ENCODE results near the gene ACO2.
"Not testable (repeated sequence)": the region's sequence is repeated elsewhere in the genome, so short reads cannot be mapped to it uniquely, and the experiment has no call there.

Gene ACO2

GRCh38 chr22:41448189-41448808, 20.6 kb upstream of the ACO2 start:
- DNase-seq (ENCODE audit: low spot score): peak; percentile 92

- no peak for DNase-seq (ENCODE audit: low spot score)
These were observed 10.7 kb upstream of the ACO2 start for GRCh38 chr22:41458161-41458728.

GRCh38 chr22:41459431-41459830, 9.5 kb upstream of the ACO2 start:
- DNase-seq (ENCODE audit: low spot score): no peak

- DNase-seq (ENCODE audit: low spot score): not testable (repeated sequence)
These were observed 8.8 kb upstream of the ACO2 start for GRCh38 chr22:41460071-41460470.

GRCh38 chr22:41461901-41462300, 7.0 kb upstream of the ACO2 start:
- DNase-seq (ENCODE audit: low spot score): no peak

GRCh38 chr22:41469218-41469851, 418 bp downstream of the ACO2 start:
- peak; percentile 41 for DNase-seq (ENCODE audit: low spot score)

GRCh38 chr22:41470886-41471285, 2.0 kb downstream of the ACO2 start:
- DNase-seq (ENCODE audit: low spot score): no peak

GRCh38 chr22:41471568-41471967, 2.7 kb downstream of the ACO2 start:
- DNase-seq (ENCODE audit: low spot score): no peak

- no peak for DNase-seq (ENCODE audit: low spot score)
These were observed 6.0 kb downstream of the ACO2 start for GRCh38 chr22:41474872-41475451.

GRCh38 chr22:41478473-41478872, 9.6 kb downstream of the ACO2 start:
- no peak for DNase-seq (ENCODE audit: low spot score)

GRCh38 chr22:41478891-41479521, 10.1 kb downstream of the ACO2 start:
- no peak for DNase-seq (ENCODE audit: low spot score)

GRCh38 chr22:41479671-41480396, 10.9 kb downstream of the ACO2 start:
- no peak for DNase-seq (ENCODE audit: low spot score)

GRCh38 chr22:41480397-41480735, 11.4 kb downstream of the ACO2 start:
- DNase-seq (ENCODE audit: low spot score): no peak

GRCh38 chr22:41481131-41481830, 12.4 kb downstream of the ACO2 start:
- no peak for DNase-seq (ENCODE audit: low spot score)

GRCh38 chr22:41481925-41482318, 13.0 kb downstream of the ACO2 start:
- no peak for DNase-seq (ENCODE audit: low spot score)

- DNase-seq (ENCODE audit: low spot score): no peak
These were observed 13.5 kb downstream of the ACO2 start for GRCh38 chr22:41482319-41482935.

GRCh38 chr22:41485033-41485432, 16.1 kb downstream of the ACO2 start:
- DNase-seq (ENCODE audit: low spot score): no peak

GRCh38 chr22:41487037-41487935, 18.4 kb downstream of the ACO2 start:
- DNase-seq (ENCODE audit: low spot score): no peak

GRCh38 chr22:41488076-41488475, 19.2 kb downstream of the ACO2 start:
- DNase-seq (ENCODE audit: low spot score): no peak
